ENCODE data around the gene LIN52. TPM values are rescaled to one million over a fixed set of nuclear protein-coding genes. Genes with fewer than 3 reads are reported as not detected.

Gene LIN52
- total RNA-seq, 1 experiment from 2014 or later, result 6.7 TPM

GRCh38 chr14:74045522-74045921 is 39.2 kb upstream of the LIN52 start:
- no peak overlapping the region for H3K27ac ChIP-seq (ENCODE audit: low read length)
- no TSS peak for BruUV-seq (replicated peaks)
- ChIA-PET POLR2A (no interaction called here), CTCF (no interaction called here)
- DNase-seq (ENCODE audit: low read depth, low spot score), result no peak
- in situ Hi-C loops (cut with HindIII; ENCODE audit: low pct_unique_long_range_greater_than_20kb, low sequenced_read_pairs), result no loop called here
- H3K4me3 ChIP-seq (ENCODE audit: low read depth in 2 of 2, low read length in 2 of 2), result no peak overlapping the region
- no peak for TF ChIP-seq SIN3A (IDR thresholded peaks at IDR 0.05; ENCODE audit: borderline replicate concordance, insufficient read depth, low read depth, low read length)
- no peak for TF ChIP-seq POLR2AphosphoS5 (IDR thresholded peaks at IDR 0.05; ENCODE audit: low read depth, low read length)
- TF ChIP-seq REST (IDR thresholded peaks at IDR 0.05; ENCODE audit: insufficient read depth in 1 of 2, low read depth in 2 of 2, low read length in 1 of 2), result no peak
- TF ChIP-seq TCF7L2 (IDR thresholded peaks at IDR 0.05; ENCODE audit: low read depth, low read length), result no peak
- TF ChIP-seq CTCF (IDR thresholded peaks at IDR 0.05), result no peak
- no peak for ATAC-seq
- H3K9me3 ChIP-seq (ENCODE audit: control insufficient read depth, insufficient read depth, low read depth, low read length), result no peaks in the 10 kb centered on the region
- intact Hi-C loops (cut with micrococcal nuclease; ENCODE audit: unreplicated experiment), result no loop called here
- no peaks in the 10 kb centered on the region for H3K27me3 ChIP-seq (ENCODE audit: control insufficient read depth, insufficient read depth, low read length)
- H3K4me1 ChIP-seq (ENCODE audit: control insufficient read depth, insufficient read depth, low read length), result no peaks in the 10 kb centered on the region
- no peaks in the 10 kb centered on the region for H3K36me3 ChIP-seq (ENCODE audit: control insufficient read depth, insufficient read depth, low read length)

- BruUV-seq (replicated peaks), result no TSS peak
- ATAC-seq, result no peak
- intact Hi-C loops (cut with micrococcal nuclease; ENCODE audit: unreplicated experiment), result no loop called here
- no peaks in the 10 kb centered on the region for H3K9me3 ChIP-seq (ENCODE audit: control insufficient read depth, insufficient read depth, low read depth, low read length)
- POLR2A ChIA-PET, result no interaction called here
- H3K36me3 ChIP-seq (ENCODE audit: control insufficient read depth, insufficient read depth, low read length), result no peaks in the 10 kb centered on the region
- in situ Hi-C loops (cut with HindIII; ENCODE audit: low pct_unique_long_range_greater_than_20kb, low sequenced_read_pairs), result no loop called here
- no peak overlapping the region for H3K4me3 ChIP-seq (ENCODE audit: low read depth in 2 of 2, low read length in 2 of 2)
- H3K27ac ChIP-seq (ENCODE audit: low read length), result no peak overlapping the region
- no peaks in the 10 kb centered on the region for H3K27me3 ChIP-seq (ENCODE audit: control insufficient read depth, insufficient read depth, low read length)
- H3K4me1 ChIP-seq (ENCODE audit: control insufficient read depth, insufficient read depth, low read length), result no peaks in the 10 kb centered on the region
- CTCF ChIA-PET, result no interaction called here
- no peak for DNase-seq (ENCODE audit: low read depth, low spot score)
- TF ChIP-seq POLR2AphosphoS5 (IDR thresholded peaks at IDR 0.05; ENCODE audit: low read depth, low read length) (no peak), CTCF (IDR thresholded peaks at IDR 0.05) (no peak), TCF7L2 (IDR thresholded peaks at IDR 0.05; ENCODE audit: low read depth, low read length) (no peak), SIN3A (IDR thresholded peaks at IDR 0.05; ENCODE audit: borderline replicate concordance, insufficient read depth, low read depth, low read length) (no peak), REST (IDR thresholded peaks at IDR 0.05; ENCODE audit: insufficient read depth in 1 of 2, low read depth in 2 of 2, low read length in 1 of 2) (no peak)
These were observed 36.5 kb upstream of the LIN52 start for GRCh38 chr14:74048281-74048680.

Data from Panc1 (cell line).